Kidney (tissue), 14 donors: ENCODE measurements around the gene LRFN3. TPM values are rescaled to one million over a fixed set of nuclear protein-coding genes. Genes with fewer than 3 reads are reported as not detected.

Experiments used
- DNase-seq, 5 donors: peaks; one replicate each; pipeline ENCODE4 v3.0.0-alpha.2; 2013 to 2020
- FAIRE-seq: peaks from 2 replicates; lab custom pipeline; 2012; peaks lifted over from hg19 to GRCh38; lab: Jason Lieb, UNC
- H3K27ac ChIP-seq, 2 donors: one replicate each; pipeline ENCODE4 v1.7.0; 2013; ENCODE audit warnings: low read depth in 2 of 2, low read length in 2 of 2, inconsistent platforms in 1 of 2
- H3K27me3 ChIP-seq: one replicate; pipeline ENCODE4 v1.7.1; 2013; ENCODE audit warnings: low read length, inconsistent platforms; ENCODE audit not compliant: control insufficient read depth, insufficient read depth
- H3K36me3 ChIP-seq, 3 donors: one replicate each; pipeline versions ENCODE4 v1.7.0 to v1.7.1; 2013; ENCODE audit warnings: low read length in 3 of 3, control low read depth in 1 of 3, inconsistent platforms in 1 of 3; ENCODE audit not compliant: insufficient read depth in 3 of 3, control insufficient read depth in 2 of 3
- H3K4me1 ChIP-seq, 3 donors: one replicate each; pipeline versions ENCODE4 v1.7.0 to v1.7.1; 2013; ENCODE audit warnings: low read length in 3 of 3, inconsistent platforms in 1 of 3, low read depth in 1 of 3; ENCODE audit not compliant: control insufficient read depth in 2 of 3, insufficient read depth in 2 of 3
- H3K4me3 ChIP-seq, 3 donors: one replicate each; pipeline versions ENCODE4 v1.7.0 to v1.8.1; 2013; ENCODE audit warnings: low read length in 3 of 3, control low read depth in 1 of 3, inconsistent platforms in 1 of 3
- H3K9ac ChIP-seq, 3 donors: one replicate each; pipeline versions ENCODE4 v1.7.0 to v1.7.1; 2013; ENCODE audit warnings: low read length in 3 of 3, control low read depth in 1 of 3, inconsistent platforms in 1 of 3
- H3K9me3 ChIP-seq, 3 donors: one replicate each; pipeline versions ENCODE4 v1.7.0 to v1.7.1; 2013; ENCODE audit warnings: low read length in 3 of 3, control low read depth in 1 of 3, inconsistent platforms in 1 of 3; ENCODE audit not compliant: control insufficient read depth in 2 of 3, insufficient read depth in 1 of 3
- intact Hi-C: fragments of 100-400 bp; cut with DNase I; formaldehyde crosslinking; loops from one replicate; pipeline ENCODE4 v1.11.1; 2022
- polyA plus RNA-seq: library from polyadenylated mRNA; stranded (reverse); fragments of 350-450 nt; fragmentation: Illumina TruSeq; extraction: RNeasy Lipid Tissue Mini Kit (QIAGEN cat#74804); gene quantifications from one replicate; pipeline ENCODE4 v1.2.3, GENCODE V29; 2014; ENCODE audit warnings: low read depth, low replicate concordance; ENCODE audit not compliant: insufficient read depth
- total RNA-seq: library from RNA; stranded (reverse); fragmentation: NEBNext Ultra II Directional; extraction: Animal tissue kit (Norgen Biotek cat#: 25700); gene quantifications from one replicate; pipeline ENCODE4 v1.2.1, GENCODE V29; 2021
- TF ChIP-seq, protein P1 (sequence below): IDR thresholded peaks from 3 replicates; pipeline ENCODE4 v1.5.1; 2012; ENCODE audit warnings: mild to moderate bottlenecking, moderate library complexity, borderline replicate concordance; ENCODE audit not compliant: insufficient read depth; ENCODE audit errors: extremely low read depth
- donor health status: control.
- donor health status: control.
- donor health status: control.
- donor health status: control.
- donor health status: control.
- donor health status: DM: yes; HTN: yes; CAD: no.
- donor health status: Normal renal cell carcinoma (clear cell type).

The LRFN3 gene
- total and polyA plus RNA-seq, 2 donors from 2014 or later = 8.2 to 9.4 TPM

DNA sequence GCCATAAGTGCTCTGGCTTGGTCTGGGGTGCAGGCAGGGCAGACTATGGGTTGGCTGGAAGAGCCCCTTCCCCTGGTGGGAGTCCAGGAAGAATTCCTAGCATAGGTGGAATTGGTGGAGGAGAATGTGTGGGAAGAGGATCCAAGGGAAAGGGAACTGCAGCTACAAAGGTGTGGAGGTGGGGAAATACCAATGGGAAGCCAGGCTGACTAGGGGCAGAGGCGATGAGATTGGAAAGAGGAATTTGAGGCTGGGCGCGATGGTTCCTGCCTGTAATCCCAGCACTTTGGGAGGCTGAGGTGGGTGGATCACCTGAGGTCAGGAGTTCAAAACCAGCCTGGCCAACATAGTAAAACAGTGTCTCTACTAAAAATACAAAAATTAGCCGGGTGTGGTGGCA is 54.0 kb downstream of the LRFN3 start:
- FAIRE-seq (no peak), DNase-seq (no peak)
- Histone ChIP-seq H3K9me3 (no peaks in the 10 kb centered on the region), H3K27ac (no peak overlapping the region), H3K36me3 (no peaks in the 10 kb centered on the region), H3K9ac (no peak overlapping the region), H3K4me3 (no peak overlapping the region), H3K27me3 (no peaks in the 10 kb centered on the region), H3K4me1 (peaks cover 0 to 3% (median 0%) of the 10 kb centered on the region in 3 donors)
- intact Hi-C loops = no loop called here
- TF ChIP-seq, protein P1, sequence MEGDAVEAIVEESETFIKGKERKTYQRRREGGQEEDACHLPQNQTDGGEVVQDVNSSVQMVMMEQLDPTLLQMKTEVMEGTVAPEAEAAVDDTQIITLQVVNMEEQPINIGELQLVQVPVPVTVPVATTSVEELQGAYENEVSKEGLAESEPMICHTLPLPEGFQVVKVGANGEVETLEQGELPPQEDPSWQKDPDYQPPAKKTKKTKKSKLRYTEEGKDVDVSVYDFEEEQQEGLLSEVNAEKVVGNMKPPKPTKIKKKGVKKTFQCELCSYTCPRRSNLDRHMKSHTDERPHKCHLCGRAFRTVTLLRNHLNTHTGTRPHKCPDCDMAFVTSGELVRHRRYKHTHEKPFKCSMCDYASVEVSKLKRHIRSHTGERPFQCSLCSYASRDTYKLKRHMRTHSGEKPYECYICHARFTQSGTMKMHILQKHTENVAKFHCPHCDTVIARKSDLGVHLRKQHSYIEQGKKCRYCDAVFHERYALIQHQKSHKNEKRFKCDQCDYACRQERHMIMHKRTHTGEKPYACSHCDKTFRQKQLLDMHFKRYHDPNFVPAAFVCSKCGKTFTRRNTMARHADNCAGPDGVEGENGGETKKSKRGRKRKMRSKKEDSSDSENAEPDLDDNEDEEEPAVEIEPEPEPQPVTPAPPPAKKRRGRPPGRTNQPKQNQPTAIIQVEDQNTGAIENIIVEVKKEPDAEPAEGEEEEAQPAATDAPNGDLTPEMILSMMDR = no peak

DNA sequence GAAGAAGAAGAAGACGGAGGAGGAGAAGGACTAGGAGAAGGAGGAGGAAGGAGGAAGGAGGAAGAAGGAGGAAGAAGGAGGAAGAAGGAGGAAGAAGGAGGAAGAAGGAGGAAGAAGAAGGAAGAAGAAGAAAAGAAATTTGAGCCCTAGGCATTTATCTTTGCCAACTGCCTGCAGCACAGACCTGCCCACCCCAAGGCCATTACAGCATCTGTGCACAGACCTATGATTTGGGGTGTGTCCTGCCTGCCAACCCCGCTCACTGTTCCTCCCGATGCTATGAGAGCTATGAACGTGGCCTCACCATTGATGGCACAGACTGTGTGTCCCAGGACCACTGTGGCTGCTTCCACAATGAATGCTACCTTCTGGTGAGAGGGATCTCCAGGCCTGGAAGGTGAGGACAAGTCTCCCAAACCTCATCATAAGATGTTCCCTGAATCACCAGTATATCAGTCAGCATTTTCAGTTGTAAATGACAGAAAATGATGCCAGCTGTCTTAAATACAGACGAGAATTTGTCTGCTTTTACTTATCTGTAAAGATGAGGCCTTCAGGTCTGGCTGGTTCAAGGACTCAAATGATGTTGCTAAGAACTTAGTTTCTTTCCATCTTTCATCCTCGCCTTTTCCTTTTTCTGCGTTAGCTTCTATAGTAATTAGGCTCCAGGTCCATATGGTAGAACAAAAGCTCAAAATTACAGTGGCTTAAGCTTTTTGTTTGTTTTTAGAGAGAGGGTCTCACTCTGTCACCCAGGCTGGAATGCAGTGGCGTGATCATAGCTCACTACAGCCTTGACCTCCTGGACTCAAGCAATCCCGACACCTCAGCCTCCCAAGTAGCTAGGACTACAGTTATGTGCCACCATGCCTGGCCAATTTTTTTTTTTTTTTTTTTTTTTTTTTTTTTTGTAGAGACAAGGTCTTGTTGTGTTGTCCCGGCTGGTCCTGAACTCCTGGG is 54.9 kb downstream of the LRFN3 start:
- no peak for DNase-seq
- Histone ChIP-seq H3K4me1 (peaks cover 0 to 6% (median 0%) of the 10 kb centered on the region in 3 donors), H3K9me3 (no peaks in the 10 kb centered on the region), H3K9ac (no peak overlapping the region), H3K4me3 (no peak overlapping the region), H3K36me3 (no peaks in the 10 kb centered on the region), H3K27ac (no peak overlapping the region), H3K27me3 (no peaks in the 10 kb centered on the region)
- no peak for FAIRE-seq
- intact Hi-C loops = no loop called here
- TF ChIP-seq, protein P1 = no peak

DNA sequence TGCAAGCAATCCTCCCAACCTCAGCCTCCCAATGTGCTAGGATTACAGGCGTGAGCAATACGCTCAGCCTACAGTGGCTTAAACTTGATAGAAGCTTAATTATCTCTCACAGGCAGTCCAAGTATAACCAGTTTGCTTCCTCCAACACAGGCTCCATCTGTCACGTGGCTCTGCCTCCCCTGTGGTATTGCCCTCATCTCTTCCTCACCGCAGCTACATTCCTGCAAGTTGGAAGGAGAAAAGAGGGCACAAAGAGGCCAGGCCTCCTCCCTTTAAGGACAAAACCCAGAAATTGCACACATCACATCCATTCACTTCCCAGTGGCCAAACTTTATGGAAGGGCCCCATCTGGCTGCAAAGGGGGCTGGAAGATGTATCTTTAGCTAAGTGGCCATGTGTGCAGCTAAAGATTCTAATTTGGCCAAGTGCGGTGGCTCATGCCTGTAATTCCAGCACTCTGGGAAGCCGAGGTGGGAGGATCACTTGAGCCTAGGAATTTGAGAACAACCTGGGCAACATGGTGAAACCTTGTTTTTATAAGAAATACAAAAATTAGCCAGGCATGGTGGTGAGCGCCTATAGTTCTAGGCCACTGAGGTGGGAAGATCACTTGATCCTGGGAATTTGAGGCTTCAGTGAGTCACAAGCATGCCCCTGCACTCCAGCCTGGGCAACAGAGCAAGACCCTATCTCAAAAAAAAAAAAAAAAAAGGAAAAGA is 55.7 kb downstream of the LRFN3 start:
- peaks cover 0 to 13% (median 5%) of the 10 kb centered on the region in 3 donors for H3K4me1 ChIP-seq
- H3K9ac ChIP-seq = no peak overlapping the region
- peak in 2 of 5 donors; percentile 19 to 43 for DNase-seq
- no peak overlapping the region for H3K4me3 ChIP-seq
- no peaks in the 10 kb centered on the region for H3K27me3 ChIP-seq
- intact Hi-C loops = no loop called here
- H3K27ac ChIP-seq = no peak overlapping the region
- no peaks in the 10 kb centered on the region for H3K9me3 ChIP-seq
- TF ChIP-seq, protein P1 = no peak
- FAIRE-seq = no peak
- no peaks in the 10 kb centered on the region for H3K36me3 ChIP-seq
